DND-41 (cell line): ENCODE measurements around the gene SF3B6.

Experiments
- ATAC-seq: fragments of 200-7000 bp; cut with Tn5 transposase; 3 replicates; pipeline ENCODE4 v1.9.1; 2021; ENCODE audit warnings: low read depth; ENCODE audit not compliant: insufficient read depth
- DNase-seq: peaks from one replicate; pipeline ENCODE4 v3.0.0-alpha.2; 2020
- H2AFZ ChIP-seq: 2 replicates; pipeline ENCODE4 v1.6.0; 2012; ENCODE audit warnings: low read depth, low read length
- H3K27ac ChIP-seq: 2 replicates; pipeline ENCODE4 v1.5.1; 2012; ENCODE audit warnings: low read length, inconsistent platforms
- H3K27me3 ChIP-seq: fragments of 200-600 bp; sonication (generic); 2 replicates; pipeline ENCODE4 v1.6.0; 2012; ENCODE audit warnings: low read length, mild to moderate bottlenecking, inconsistent platforms; ENCODE audit not compliant: insufficient read depth, poor library complexity
- H3K36me3 ChIP-seq: 2 replicates; pipeline ENCODE4 v1.5.1; 2012; ENCODE audit warnings: low read length, inconsistent platforms; ENCODE audit not compliant: insufficient read depth
- H3K4me1 ChIP-seq: 2 replicates; pipeline ENCODE4 v1.5.1; 2012; ENCODE audit warnings: mild to moderate bottlenecking, low read length; ENCODE audit not compliant: insufficient read depth
- H3K4me2 ChIP-seq: 2 replicates; pipeline ENCODE4 v1.6.0; 2012; ENCODE audit warnings: mild to moderate bottlenecking, moderate library complexity, low read length, inconsistent platforms; ENCODE audit not compliant: insufficient read depth
- H3K4me3 ChIP-seq, 2 experiments: fragments of 200-600 bp in 1 of 2; shearing (Covaris generic) in 1 of 2; 2 replicates each; pipeline ENCODE4 v1.5.1; 2012 to 2016; ENCODE audit warnings: inconsistent platforms in 2 of 2, low read length in 2 of 2, mild to moderate bottlenecking in 2 of 2, low read depth in 1 of 2, moderate library complexity in 1 of 2
- H3K79me2 ChIP-seq: 2 replicates; pipeline ENCODE4 v1.6.0; 2012; ENCODE audit warnings: low read length, inconsistent platforms; ENCODE audit not compliant: insufficient read depth
- H3K9ac ChIP-seq: 2 replicates; pipeline ENCODE4 v1.6.0; 2012; ENCODE audit warnings: low read depth, mild to moderate bottlenecking, inconsistent platforms, low read length, moderate library complexity
- H3K9me3 ChIP-seq: 2 replicates; pipeline ENCODE4 v1.5.1; 2012; ENCODE audit warnings: low read length, moderate library complexity, mild to moderate bottlenecking, inconsistent platforms; ENCODE audit not compliant: insufficient read depth, severe bottlenecking
- H4K20me1 ChIP-seq: 2 replicates; pipeline ENCODE4 v1.6.0; 2012; ENCODE audit warnings: low read length; ENCODE audit not compliant: insufficient read depth
- CTCF ChIP-seq: IDR thresholded peaks from 2 replicates; pipeline ENCODE4 v1.5.1; 2012; ENCODE audit warnings: borderline replicate concordance, low read length, moderate library complexity, mild to moderate bottlenecking; ENCODE audit not compliant: poor library complexity, severe bottlenecking; ENCODE audit errors: extremely low read depth
- EZH2 ChIP-seq: IDR thresholded peaks from 3 replicates; pipeline ENCODE4 v1.6.1; 2012; ENCODE audit warnings: borderline replicate concordance, low read depth, mild to moderate bottlenecking, moderate library complexity, low read length, inconsistent platforms; ENCODE audit not compliant: severe bottlenecking

The SF3B6 gene

GRCh38 chr2:24051833-24052232 lies 24.3 kb downstream of the SF3B6 start:
- no peaks in the 10 kb centered on the region for H3K9me3 ChIP-seq
- TF ChIP-seq CTCF (no peak), EZH2 (no peak)

GRCh38 chr2:24050041-24050979 lies 25.8 kb downstream of the SF3B6 start:
- H3K4me2 ChIP-seq, result peak overlapping the region; percentile 63
- peaks cover 24% of the 10 kb centered on the region for H3K4me1 ChIP-seq
- no peak overlapping the region; the same call in 1 of the 2 replicates for H2AFZ ChIP-seq
- H3K27me3 ChIP-seq, result no peaks in the 10 kb centered on the region
- H3K27ac ChIP-seq, result no peak overlapping the region
- peaks cover 18% of the 10 kb centered on the region for H3K79me2 ChIP-seq
- no peak for DNase-seq
- TF ChIP-seq EZH2, result no peak
- no peaks in the 10 kb centered on the region for H3K36me3 ChIP-seq
- H4K20me1 ChIP-seq, result no peaks in the 10 kb centered on the region
- H3K4me3 ChIP-seq, result peak overlapping the region in 1 of 2 experiments; percentile 51; a peak in 2 of 4 replicates
- ATAC-seq, result no peak
- H3K9ac ChIP-seq, result no peak overlapping the region; the same call in 1 of the 2 replicates
- no peaks in the 10 kb centered on the region for H3K9me3 ChIP-seq

More at GRCh38 chr2:24051833-24052232, 24.3 kb downstream of the SF3B6 start:
- H3K36me3 ChIP-seq, result no peaks in the 10 kb centered on the region
- H3K9ac ChIP-seq, result no peak overlapping the region
- no peak overlapping the region for H3K4me2 ChIP-seq
- no peak overlapping the region for H3K27ac ChIP-seq
- H3K4me3 ChIP-seq, result no peak overlapping the region
- no peaks in the 10 kb centered on the region for H4K20me1 ChIP-seq
- no peak for DNase-seq
- no peaks in the 10 kb centered on the region for H3K27me3 ChIP-seq
- peaks cover 3% of the 10 kb centered on the region for H3K79me2 ChIP-seq
- H3K4me1 ChIP-seq, result peaks cover 12% of the 10 kb centered on the region
- H2AFZ ChIP-seq, result no peak overlapping the region
- no peak for ATAC-seq

- peak within 1 kb of the TSS; percentile 51 for H2AFZ ChIP-seq
- 0 out of 2 replicates have a peak, but pooled peaks cover 3% of the 10 kb centered on the region for H4K20me1 ChIP-seq
- peaks cover 29% of the 10 kb centered on the region for H3K4me1 ChIP-seq
- H3K4me3 ChIP-seq, result peak within 1 kb of the TSS in 1 of 2 experiments; percentile 51; a peak in 3 of 4 replicates
- H3K9ac ChIP-seq, result peak within 1 kb of the TSS; percentile 40
- H3K4me2 ChIP-seq, result peak within 1 kb of the TSS; percentile 63
- DNase-seq (peak; percentile 47), ATAC-seq (no peak)
- TF ChIP-seq CTCF, result no peak
- TF ChIP-seq EZH2, result no peak
- no peak within 1 kb of the TSS for H3K27ac ChIP-seq
- H3K27me3 ChIP-seq, result no peaks in the 10 kb centered on the region
- H3K9me3 ChIP-seq, result no peaks in the 10 kb centered on the region
- H3K79me2 ChIP-seq, result peaks cover 26% of the 10 kb centered on the region
- no peaks in the 10 kb centered on the region for H3K36me3 ChIP-seq
Observed at GRCh38 chr2:24049485-24050021, 26.6 kb downstream of the SF3B6 start, which contains the start of gene FKBP1B. TSS of gene FKBP1B (plus strand) at chr2:24049741. CDS start at chr2:24049850, 109 bp downstream.
